Measurements from ENCODE around the gene RWDD4.

Gene RWDD4

GRCh38 chr4:183610033-183610432, 49.0 kb downstream of the RWDD4 start:
- no peak overlapping the region for H3K4me3 ChIP-seq
- H3K27ac ChIP-seq: no peak overlapping the region

DNA sequence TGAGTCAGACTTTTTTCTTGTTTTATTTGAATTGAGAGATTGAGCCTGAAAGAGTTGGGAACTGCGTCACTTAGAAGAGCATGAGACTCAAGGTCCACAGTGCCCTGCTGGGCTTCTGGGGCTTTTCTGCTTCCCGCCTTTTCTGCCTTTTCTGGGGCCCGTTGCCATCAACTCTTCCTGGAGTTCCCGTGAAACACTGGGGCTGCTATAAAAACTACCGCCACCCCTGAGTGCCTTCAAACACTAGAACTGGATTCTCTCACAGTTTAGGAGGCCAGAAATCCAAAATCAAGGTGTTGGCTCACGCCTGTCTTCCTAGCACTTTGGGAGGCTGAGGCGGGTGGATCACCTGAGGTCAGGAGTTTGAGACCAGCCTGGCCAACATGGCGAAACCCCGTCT, 49.8 kb downstream of the RWDD4 start:
- H3K27ac ChIP-seq: no peak overlapping the region

GRCh38 chr4:183607894-183608293, 51.1 kb downstream of the RWDD4 start:
- no peak overlapping the region for H3K4me3 ChIP-seq
- H3K27ac ChIP-seq: peak overlapping the region in 1 of 21 experiments; percentile 29

More for the DNA sequence above, 49.8 kb downstream of the RWDD4 start:
- H3K4me3 ChIP-seq: no peak overlapping the region

DNA sequence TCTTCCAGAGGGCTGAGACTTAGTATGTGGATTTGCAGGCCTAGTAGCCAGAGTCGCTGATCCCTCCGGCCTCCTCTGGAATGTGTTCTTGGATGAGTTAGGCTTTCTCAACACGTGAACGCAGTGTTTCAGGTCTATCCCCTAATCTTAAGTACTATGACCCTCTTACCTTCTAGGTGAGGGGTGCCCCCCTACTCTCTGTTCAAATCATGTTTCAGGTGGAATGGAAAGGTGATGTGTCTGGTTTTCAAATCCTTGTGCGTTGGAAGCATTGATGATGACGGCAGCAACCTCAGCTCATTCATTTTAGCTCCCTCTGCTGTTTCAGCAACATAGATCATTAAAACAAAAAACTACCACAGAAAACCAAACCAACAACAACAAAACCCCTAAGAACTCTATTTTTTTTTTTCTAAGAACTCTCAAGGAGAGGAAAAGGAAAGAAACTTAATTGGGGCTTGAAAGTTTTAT, 56.4 kb downstream of the RWDD4 start:
- H3K27ac ChIP-seq: no peak overlapping the region
- H3K4me3 ChIP-seq: no peak overlapping the region

DNA sequence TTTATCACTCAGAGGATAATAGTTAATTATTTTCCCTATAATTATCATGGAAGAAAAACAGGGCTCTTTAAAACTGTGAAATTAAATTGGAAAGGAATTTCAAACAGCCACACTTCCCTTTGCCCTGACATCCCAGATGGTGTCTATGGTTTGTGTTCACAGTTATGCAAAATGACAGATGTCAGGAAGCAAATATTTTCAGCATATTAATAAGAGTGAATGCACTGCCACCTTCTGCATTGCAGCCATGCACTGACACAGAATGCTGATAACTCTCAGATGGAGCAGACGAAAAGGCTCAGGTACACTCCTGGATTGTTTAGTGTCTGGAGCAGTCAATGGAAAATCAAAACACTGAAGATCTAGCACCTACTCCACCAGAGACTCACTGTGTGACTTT, 57.6 kb downstream of the RWDD4 start:
- Histone ChIP-seq H3K27ac (no peak overlapping the region), H3K4me3 (no peak overlapping the region)

DNA sequence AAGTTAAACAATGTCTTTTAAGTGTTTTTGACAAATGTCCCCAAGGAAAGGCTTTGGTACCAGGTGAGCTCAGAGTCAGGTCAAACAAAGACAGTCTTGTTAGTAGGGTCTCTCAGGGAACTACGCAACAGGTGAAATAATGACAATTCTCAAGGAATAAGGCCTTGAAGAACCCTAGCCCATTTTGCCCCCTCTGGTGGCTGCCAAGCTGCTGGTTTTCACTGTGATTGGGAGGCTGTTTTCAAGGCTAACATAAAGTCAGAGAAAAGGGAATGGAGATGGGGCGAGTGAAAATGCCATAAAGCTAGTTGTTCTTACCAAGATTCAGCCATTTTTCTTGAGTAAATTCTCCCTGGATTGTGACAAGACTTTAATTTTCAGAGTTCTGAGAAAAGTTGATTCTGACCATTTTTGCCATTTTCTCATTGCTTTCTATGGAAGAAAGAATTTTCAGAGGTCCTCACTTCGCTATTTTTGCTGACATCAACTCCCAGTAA, 58.7 kb downstream of the RWDD4 start:
- Histone ChIP-seq H3K4me3 (no peak overlapping the region), H3K27ac (no peak overlapping the region)

DNA sequence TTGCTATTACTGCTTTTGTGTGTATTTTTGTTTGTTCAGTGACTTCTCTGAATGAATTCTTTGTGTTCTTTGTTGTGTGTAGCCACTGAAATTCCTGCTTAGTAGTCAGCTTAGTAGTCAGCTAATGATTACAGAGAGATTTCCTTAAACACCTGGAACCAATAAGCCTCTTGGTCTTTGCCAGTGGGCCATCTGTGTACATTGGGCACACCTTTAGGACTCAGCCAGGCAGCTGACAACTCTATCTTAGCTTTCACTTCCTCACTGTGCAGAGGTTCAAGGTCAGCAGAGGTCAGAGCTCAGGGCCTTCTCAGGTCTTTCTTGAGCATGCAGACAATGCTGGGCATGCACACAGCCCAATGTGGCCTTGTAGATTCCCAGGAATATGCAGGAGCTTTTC, 59.3 kb downstream of the RWDD4 start:
- H3K27ac ChIP-seq: no peak overlapping the region
- H3K4me3 ChIP-seq: no peak overlapping the region

- H3K4me3 ChIP-seq: no peak overlapping the region
- H3K27ac ChIP-seq: no peak overlapping the region
Measured at GRCh38 chr4:183599284-183599683, 59.7 kb downstream of the RWDD4 start.

DNA sequence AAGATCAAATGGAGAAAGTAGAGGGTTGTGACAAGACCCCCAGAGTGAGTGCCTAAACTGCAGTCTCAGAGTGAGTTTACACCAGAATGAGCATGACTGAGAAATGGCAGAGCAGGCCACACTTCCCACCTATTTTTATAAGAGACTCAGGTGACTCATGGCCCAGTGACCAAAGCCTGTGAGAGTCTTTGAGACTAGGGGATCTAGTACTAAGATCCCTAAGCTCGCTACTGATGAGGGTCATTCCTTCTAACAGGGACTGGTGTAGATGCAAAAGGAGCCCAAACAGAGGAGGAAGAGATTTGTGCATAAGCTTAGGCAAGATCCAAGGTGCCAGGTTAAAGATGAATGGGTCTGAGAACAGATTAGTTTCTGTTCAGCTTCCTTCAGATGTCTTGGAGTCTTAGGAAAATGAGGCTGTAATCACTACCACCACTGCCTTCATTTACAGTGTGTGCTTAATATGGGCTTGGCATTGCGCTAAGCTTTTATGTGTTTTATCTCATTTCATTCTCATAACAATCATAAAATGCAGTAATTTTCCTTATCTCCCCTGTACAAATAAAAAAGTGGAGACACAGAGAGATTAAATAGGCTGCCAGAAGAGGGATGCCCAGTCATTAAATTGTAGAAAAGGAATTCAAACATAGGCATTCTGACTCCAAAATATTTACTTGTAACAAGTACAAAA, 62.8 kb downstream of the RWDD4 start:
- H3K27ac ChIP-seq: no peak overlapping the region
- no peak overlapping the region for H3K4me3 ChIP-seq

DNA sequence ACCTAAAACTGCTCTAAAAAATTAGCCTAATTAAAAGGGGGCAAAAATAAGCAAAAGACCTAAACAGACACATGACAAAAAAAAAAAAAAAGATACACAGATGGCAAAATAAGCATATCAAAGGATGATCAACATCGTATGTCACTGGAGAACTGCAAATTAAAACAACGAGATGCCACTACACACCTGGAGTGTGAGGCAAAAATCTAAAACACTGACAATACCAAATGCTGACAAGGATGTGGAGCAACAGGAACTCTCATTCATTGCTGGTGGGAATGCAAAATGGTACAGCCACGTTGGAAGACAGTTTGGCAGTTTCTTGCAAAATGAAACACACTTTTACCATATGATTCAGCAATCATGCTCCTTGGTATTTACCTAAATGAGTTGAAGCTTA, 64.2 kb downstream of the RWDD4 start:
- no peak overlapping the region for H3K27ac ChIP-seq
- no peak overlapping the region for H3K4me3 ChIP-seq

GRCh38 chr4:183591301-183591700, 67.7 kb downstream of the RWDD4 start:
- no peak overlapping the region for H3K4me3 ChIP-seq
- H3K27ac ChIP-seq: no peak overlapping the region
